Measurements from ENCODE around the gene MST1.

The MST1 gene

GRCh38 chr3:49665822-49666519 is 23.3 kb downstream of the MST1 start:
- TF ChIP-seq ZFP37 (tag by site-specific recombination; IDR thresholded peaks at IDR 0.05) (no peak), ZXDB (tag by site-specific recombination; IDR thresholded peaks at IDR 0.05) (no peak), ZNF692 (tag by site-specific recombination; IDR thresholded peaks at IDR 0.05) (no peak), KLF1 (tag by site-specific recombination; IDR thresholded peaks at IDR 0.05) (no peak), ZNF302 (tag by site-specific recombination; IDR thresholded peaks at IDR 0.05; ENCODE audit: low read depth) (no peak), ZNF677 (tag by site-specific recombination; IDR thresholded peaks at IDR 0.05) (no peak), ZNF280D (tag by site-specific recombination; IDR thresholded peaks at IDR 0.05) (no peak), ZNF658 (tag by site-specific recombination; IDR thresholded peaks at IDR 0.05) (no peak), ZNF48 (tag by site-specific recombination; IDR thresholded peaks at IDR 0.05) (no peak), RBAK (tag by site-specific recombination; IDR thresholded peaks at IDR 0.05) (no peak), ZNF211 (tag by site-specific recombination; IDR thresholded peaks at IDR 0.05; ENCODE audit: low read depth) (no peak), ZNF510 (tag by site-specific recombination; IDR thresholded peaks at IDR 0.05; ENCODE audit: insufficient replicate concordance) (no peak), SALL2 (tag by site-specific recombination; IDR thresholded peaks at IDR 0.05; ENCODE audit: borderline replicate concordance) (no peak)
- TF ChIP-seq, protein P1, sequence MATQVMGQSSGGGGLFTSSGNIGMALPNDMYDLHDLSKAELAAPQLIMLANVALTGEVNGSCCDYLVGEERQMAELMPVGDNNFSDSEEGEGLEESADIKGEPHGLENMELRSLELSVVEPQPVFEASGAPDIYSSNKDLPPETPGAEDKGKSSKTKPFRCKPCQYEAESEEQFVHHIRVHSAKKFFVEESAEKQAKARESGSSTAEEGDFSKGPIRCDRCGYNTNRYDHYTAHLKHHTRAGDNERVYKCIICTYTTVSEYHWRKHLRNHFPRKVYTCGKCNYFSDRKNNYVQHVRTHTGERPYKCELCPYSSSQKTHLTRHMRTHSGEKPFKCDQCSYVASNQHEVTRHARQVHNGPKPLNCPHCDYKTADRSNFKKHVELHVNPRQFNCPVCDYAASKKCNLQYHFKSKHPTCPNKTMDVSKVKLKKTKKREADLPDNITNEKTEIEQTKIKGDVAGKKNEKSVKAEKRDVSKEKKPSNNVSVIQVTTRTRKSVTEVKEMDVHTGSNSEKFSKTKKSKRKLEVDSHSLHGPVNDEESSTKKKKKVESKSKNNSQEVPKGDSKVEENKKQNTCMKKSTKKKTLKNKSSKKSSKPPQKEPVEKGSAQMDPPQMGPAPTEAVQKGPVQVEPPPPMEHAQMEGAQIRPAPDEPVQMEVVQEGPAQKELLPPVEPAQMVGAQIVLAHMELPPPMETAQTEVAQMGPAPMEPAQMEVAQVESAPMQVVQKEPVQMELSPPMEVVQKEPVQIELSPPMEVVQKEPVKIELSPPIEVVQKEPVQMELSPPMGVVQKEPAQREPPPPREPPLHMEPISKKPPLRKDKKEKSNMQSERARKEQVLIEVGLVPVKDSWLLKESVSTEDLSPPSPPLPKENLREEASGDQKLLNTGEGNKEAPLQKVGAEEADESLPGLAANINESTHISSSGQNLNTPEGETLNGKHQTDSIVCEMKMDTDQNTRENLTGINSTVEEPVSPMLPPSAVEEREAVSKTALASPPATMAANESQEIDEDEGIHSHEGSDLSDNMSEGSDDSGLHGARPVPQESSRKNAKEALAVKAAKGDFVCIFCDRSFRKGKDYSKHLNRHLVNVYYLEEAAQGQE (tag by site-specific recombination; IDR thresholded peaks at IDR 0.05), result no peak
- ChIA-PET POLR2A (no interaction called here), CTCF (interaction anchor here (1.2 kb wide), 1 partner anchor 126 kb away, joined by 3 read pairs; no protein-coding TSS in a partner anchor)
- no peak overlapping the region for H3K4me3 ChIP-seq (ENCODE audit: low read depth, low read length)
- H3K4me1 ChIP-seq (ENCODE audit: control insufficient read depth, insufficient read depth, low read length), result no peaks in the 10 kb centered on the region
- H3K36me3 ChIP-seq (ENCODE audit: control insufficient read depth in 2 of 2, insufficient read depth in 1 of 2, low read length in 2 of 2), result no peaks in the 10 kb centered on the region
- H3K9me3 ChIP-seq (ENCODE audit: control insufficient read depth, insufficient read depth, low read depth, low read length), result no peaks in the 10 kb centered on the region
- no peak overlapping the region for H3K27ac ChIP-seq (ENCODE audit: extremely low read depth, low read depth, low read length)

GRCh38 chr3:49664300-49664699 is 25.0 kb downstream of the MST1 start:
- H3K4me1 ChIP-seq (ENCODE audit: control insufficient read depth, insufficient read depth, low read length), result no peaks in the 10 kb centered on the region
- H3K27ac ChIP-seq (ENCODE audit: extremely low read depth, low read depth, low read length), result no peak overlapping the region
- H3K9me3 ChIP-seq (ENCODE audit: control insufficient read depth, insufficient read depth, low read depth, low read length), result no peaks in the 10 kb centered on the region
- H3K4me3 ChIP-seq (ENCODE audit: low read depth, low read length), result no peak overlapping the region
- ChIA-PET POLR2A (no interaction called here), CTCF (interaction anchor here (0.5 to 1.3 kb wide), 4 partner anchors 8 to 497 kb away, joined by 3 to 4 read pairs (median 4); no protein-coding TSS in a partner anchor)
- no peaks in the 10 kb centered on the region for H3K36me3 ChIP-seq (ENCODE audit: control insufficient read depth in 2 of 2, insufficient read depth in 1 of 2, low read length in 2 of 2)
- TF ChIP-seq ZNF791 (tag by site-specific recombination; IDR thresholded peaks at IDR 0.05), result no peak
- TF ChIP-seq ZBTB21 (tag by site-specific recombination; IDR thresholded peaks at IDR 0.05), result no peak
- no peak for TF ChIP-seq ZNF654 (tag by site-specific recombination; IDR thresholded peaks at IDR 0.05; ENCODE audit: low read depth)
- TF ChIP-seq ZNF157 (tag by site-specific recombination; IDR thresholded peaks at IDR 0.05), result no peak
- TF ChIP-seq ZNF121 (tag by site-specific recombination; IDR thresholded peaks at IDR 0.05), result no peak
- TF ChIP-seq ZNF335 (tag by site-specific recombination; conservative IDR thresholded peaks at IDR 0.05), result no peak
- no peak for TF ChIP-seq MEIS1 (CRISPR knock-in tag; IDR thresholded peaks at IDR 0.05; ENCODE audit: borderline replicate concordance)
- TF ChIP-seq ZBTB17 (tag by site-specific recombination; IDR thresholded peaks at IDR 0.05), result no peak
- TF ChIP-seq HOXC10 (CRISPR knock-in tag; IDR thresholded peaks at IDR 0.05), result no peak
- TF ChIP-seq ZNF530 (tag by site-specific recombination; IDR thresholded peaks at IDR 0.05; ENCODE audit: low read depth), result no peak
- no peak for TF ChIP-seq ZNF514 (tag by site-specific recombination; IDR thresholded peaks at IDR 0.05)
- TF ChIP-seq AEBP2 (tag by site-specific recombination; IDR thresholded peaks at IDR 0.05; ENCODE audit: borderline replicate concordance), result no peak

Data from HEK293 (cell line).